PC-9 (cell line): ENCODE results near the gene CLASP1.

Experiments used
- CTCF ChIP-seq: fragments of 200-600 bp; sonication (generic); conservative IDR thresholded peaks from 2 replicates; pipeline ENCODE4 v1.6.1; 2017; ENCODE audit warnings: mixed run types, antibody characterized with exemption, mild to moderate bottlenecking, moderate library complexity
- EZH2 ChIP-seq: fragments of 200-600 bp; sonication (generic); IDR thresholded peaks from 2 replicates; pipeline ENCODE4 v1.8.0; 2017; ENCODE audit warnings: antibody characterized with exemption, low read depth

- TF ChIP-seq CTCF (no peak), EZH2 (no peak)
Observed at GRCh38 chr2:121489911-121490583, 159.2 kb downstream of the CLASP1 start.
